ENCODE measurements around the gene RPS28. TPM values are rescaled to one million over a fixed set of nuclear protein-coding genes. Genes with fewer than 3 reads are reported as not detected.
"Not testable (repeated sequence)": the region's sequence is repeated elsewhere in the genome, so short reads cannot be mapped to it uniquely, and the experiment has no call there.

Gene RPS28
- total RNA-seq, 2 experiments from 2014 or later, result 1,636 to 2,253 TPM

DNA sequence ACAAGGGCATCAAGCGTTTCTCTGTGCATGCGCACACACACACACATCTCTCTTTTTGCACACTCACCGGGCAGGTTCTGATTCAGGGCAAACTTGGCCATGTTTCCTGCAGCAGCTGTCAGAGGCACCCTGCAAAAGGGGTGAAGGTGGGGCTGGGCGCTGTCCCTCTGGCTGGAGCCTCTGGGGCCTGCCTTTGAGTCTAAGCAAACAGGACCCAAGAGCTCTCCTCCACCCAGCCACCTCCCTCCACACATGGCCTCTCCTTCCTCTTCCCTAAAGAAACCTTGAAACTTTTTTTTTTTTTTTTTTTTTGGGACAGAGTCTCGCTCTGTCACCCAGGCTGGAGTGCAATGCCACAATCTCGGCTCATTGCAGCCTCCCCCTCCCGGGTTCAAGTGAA is 16.4 kb downstream of the RPS28 start:
- intact Hi-C loops (cut with micrococcal nuclease; ENCODE audit: unreplicated experiment), result no loop called here
- ChIA-PET CTCF (ENCODE audit: unreplicated experiment) (no interaction called here), POLR2A (no interaction called here)
- TF ChIP-seq, protein P1, sequence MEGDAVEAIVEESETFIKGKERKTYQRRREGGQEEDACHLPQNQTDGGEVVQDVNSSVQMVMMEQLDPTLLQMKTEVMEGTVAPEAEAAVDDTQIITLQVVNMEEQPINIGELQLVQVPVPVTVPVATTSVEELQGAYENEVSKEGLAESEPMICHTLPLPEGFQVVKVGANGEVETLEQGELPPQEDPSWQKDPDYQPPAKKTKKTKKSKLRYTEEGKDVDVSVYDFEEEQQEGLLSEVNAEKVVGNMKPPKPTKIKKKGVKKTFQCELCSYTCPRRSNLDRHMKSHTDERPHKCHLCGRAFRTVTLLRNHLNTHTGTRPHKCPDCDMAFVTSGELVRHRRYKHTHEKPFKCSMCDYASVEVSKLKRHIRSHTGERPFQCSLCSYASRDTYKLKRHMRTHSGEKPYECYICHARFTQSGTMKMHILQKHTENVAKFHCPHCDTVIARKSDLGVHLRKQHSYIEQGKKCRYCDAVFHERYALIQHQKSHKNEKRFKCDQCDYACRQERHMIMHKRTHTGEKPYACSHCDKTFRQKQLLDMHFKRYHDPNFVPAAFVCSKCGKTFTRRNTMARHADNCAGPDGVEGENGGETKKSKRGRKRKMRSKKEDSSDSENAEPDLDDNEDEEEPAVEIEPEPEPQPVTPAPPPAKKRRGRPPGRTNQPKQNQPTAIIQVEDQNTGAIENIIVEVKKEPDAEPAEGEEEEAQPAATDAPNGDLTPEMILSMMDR (conservative IDR thresholded peaks at IDR 0.05; ENCODE audit: low read length), result no peak
- no peak for TF ChIP-seq EZH2phosphoT487 (IDR thresholded peaks at IDR 0.05; ENCODE audit: borderline replicate concordance, low read depth, low read length)
- H3K36me3 ChIP-seq (ENCODE audit: insufficient read depth, low read length), result no peaks in the 10 kb centered on the region
- no peak overlapping the region for H3K27ac ChIP-seq (ENCODE audit: low read depth, low read length, poor library complexity, severe bottlenecking)
- BruUV-seq (replicated peaks), result no TSS peak
- H3K4me1 ChIP-seq (ENCODE audit: insufficient read depth, low read length, poor library complexity, severe bottlenecking), result peaks cover 3% of the 10 kb centered on the region
- no peak overlapping the region for H3K4me2 ChIP-seq (ENCODE audit: low read length)
- H4K20me1 ChIP-seq (ENCODE audit: insufficient read depth, low read length), result no peaks in the 10 kb centered on the region
- H3K9me3 ChIP-seq (ENCODE audit: low read length), result no peaks in the 10 kb centered on the region
- no peak for DNase-seq (ENCODE audit: low spot score)
- no peak overlapping the region for H2AFZ ChIP-seq (ENCODE audit: low read length)
- H3K79me2 ChIP-seq (ENCODE audit: insufficient read depth, low read depth, low read length), result no peaks in the 10 kb centered on the region
- H3K9me2 ChIP-seq (ENCODE audit: insufficient read depth, low read length), result no peaks in the 10 kb centered on the region
- H3K4me3 ChIP-seq (ENCODE audit: low read depth, low read length, poor library complexity, severe bottlenecking), result no peak overlapping the region

DNA sequence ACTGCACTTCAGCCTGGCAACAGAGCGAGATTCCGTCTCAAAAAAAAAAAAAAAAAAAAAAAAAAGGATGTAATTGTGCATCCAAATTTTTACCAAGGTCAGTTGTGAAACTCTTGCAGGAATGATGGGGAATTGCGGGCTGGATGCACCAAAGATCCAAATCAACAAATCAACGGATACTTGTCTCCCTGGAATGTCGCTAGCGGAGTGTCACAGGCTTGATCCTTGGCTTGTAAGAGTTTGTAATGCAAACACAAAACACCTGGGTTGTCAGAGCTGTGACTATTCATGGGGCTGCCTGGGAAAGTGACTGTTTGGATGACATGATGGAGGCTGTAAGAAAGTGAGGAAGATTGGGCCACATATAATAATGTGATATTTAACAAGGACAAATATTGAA is 17.5 kb downstream of the RPS28 start:
- no peaks in the 10 kb centered on the region for H3K9me2 ChIP-seq (ENCODE audit: insufficient read depth, low read length)
- no peak for DNase-seq (ENCODE audit: low spot score)
- no peaks in the 10 kb centered on the region for H4K20me1 ChIP-seq (ENCODE audit: insufficient read depth, low read length)
- peaks cover 5% of the 10 kb centered on the region for H3K4me1 ChIP-seq (ENCODE audit: insufficient read depth, low read length, poor library complexity, severe bottlenecking)
- intact Hi-C loops (cut with micrococcal nuclease; ENCODE audit: unreplicated experiment), result no loop called here
- H2AFZ ChIP-seq (ENCODE audit: low read length), result no peak overlapping the region
- H3K4me2 ChIP-seq (ENCODE audit: low read length), result no peak overlapping the region
- H3K9me3 ChIP-seq (ENCODE audit: low read length), result no peaks in the 10 kb centered on the region
- CTCF ChIA-PET (ENCODE audit: unreplicated experiment), result no interaction called here
- H3K27ac ChIP-seq (ENCODE audit: low read depth, low read length, poor library complexity, severe bottlenecking), result no peak overlapping the region
- no peak for TF ChIP-seq EZH2phosphoT487 (IDR thresholded peaks at IDR 0.05; ENCODE audit: borderline replicate concordance, low read depth, low read length)
- TF ChIP-seq, protein P1 (conservative IDR thresholded peaks at IDR 0.05; ENCODE audit: low read length), result no peak
- no TSS peak for BruUV-seq (replicated peaks)
- no peaks in the 10 kb centered on the region for H3K36me3 ChIP-seq (ENCODE audit: insufficient read depth, low read length)
- no peaks in the 10 kb centered on the region for H3K79me2 ChIP-seq (ENCODE audit: insufficient read depth, low read depth, low read length)
- POLR2A ChIA-PET, result no interaction called here
- H3K4me3 ChIP-seq (ENCODE audit: low read depth, low read length, poor library complexity, severe bottlenecking), result no peak overlapping the region

DNA sequence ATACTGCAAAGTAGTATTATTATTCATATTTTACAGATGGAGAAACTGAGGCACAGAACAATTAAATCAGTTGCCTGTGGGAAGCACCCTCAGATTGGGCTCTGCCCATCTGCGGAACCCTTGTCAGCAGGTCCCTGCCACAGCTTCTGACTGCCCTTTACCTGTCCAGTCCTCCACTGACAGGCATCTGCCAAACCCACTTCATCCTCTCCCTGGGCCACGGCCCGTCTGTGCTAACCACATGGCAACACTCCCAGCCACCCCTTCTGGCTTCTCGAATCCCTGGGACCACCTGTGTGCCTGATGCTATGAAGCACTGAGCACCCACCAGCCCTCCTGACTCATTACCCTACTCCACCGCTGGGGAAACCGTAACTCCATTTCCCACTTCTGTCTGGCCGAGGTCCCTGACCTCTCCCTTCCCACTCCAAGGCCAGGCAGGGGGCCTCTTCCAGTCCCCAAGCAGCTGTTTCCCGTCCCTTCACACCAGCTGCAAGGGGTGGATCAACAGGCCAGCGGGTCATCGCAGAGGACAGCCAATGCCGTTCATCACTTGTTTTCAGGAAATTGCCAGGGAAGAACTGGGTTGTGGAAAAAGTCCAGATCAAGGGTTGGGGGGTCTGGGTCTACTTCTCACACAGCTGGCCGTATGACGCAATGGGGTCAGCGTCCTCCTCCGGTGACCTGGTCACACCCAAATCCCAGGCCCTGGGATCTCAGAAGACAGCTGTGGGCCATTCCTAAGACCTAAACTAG is 19.2 kb downstream of the RPS28 start:
- DNase-seq (ENCODE audit: low spot score), result no peak
- Histone ChIP-seq H2AFZ (ENCODE audit: low read length) (no peak overlapping the region), H3K4me2 (ENCODE audit: low read length) (no peak overlapping the region), H3K36me3 (ENCODE audit: insufficient read depth, low read length) (no peaks in the 10 kb centered on the region), H4K20me1 (ENCODE audit: insufficient read depth, low read length) (no peaks in the 10 kb centered on the region), H3K79me2 (ENCODE audit: insufficient read depth, low read depth, low read length) (no peaks in the 10 kb centered on the region), H3K9me3 (ENCODE audit: low read length) (no peaks in the 10 kb centered on the region), H3K4me3 (ENCODE audit: low read depth, low read length, poor library complexity, severe bottlenecking) (no peak overlapping the region), H3K9me2 (ENCODE audit: insufficient read depth, low read length) (no peaks in the 10 kb centered on the region), H3K27ac (ENCODE audit: low read depth, low read length, poor library complexity, severe bottlenecking) (no peak overlapping the region), H3K4me1 (ENCODE audit: insufficient read depth, low read length, poor library complexity, severe bottlenecking) (peaks cover 5% of the 10 kb centered on the region)
- TF ChIP-seq, protein P1 (conservative IDR thresholded peaks at IDR 0.05; ENCODE audit: low read length), result no peak
- TF ChIP-seq EZH2phosphoT487 (IDR thresholded peaks at IDR 0.05; ENCODE audit: borderline replicate concordance, low read depth, low read length), result no peak
- ChIA-PET CTCF (ENCODE audit: unreplicated experiment) (no interaction called here), POLR2A (no interaction called here)
- intact Hi-C loops (cut with micrococcal nuclease; ENCODE audit: unreplicated experiment), result no loop called here
- no TSS peak for BruUV-seq (replicated peaks)

DNA sequence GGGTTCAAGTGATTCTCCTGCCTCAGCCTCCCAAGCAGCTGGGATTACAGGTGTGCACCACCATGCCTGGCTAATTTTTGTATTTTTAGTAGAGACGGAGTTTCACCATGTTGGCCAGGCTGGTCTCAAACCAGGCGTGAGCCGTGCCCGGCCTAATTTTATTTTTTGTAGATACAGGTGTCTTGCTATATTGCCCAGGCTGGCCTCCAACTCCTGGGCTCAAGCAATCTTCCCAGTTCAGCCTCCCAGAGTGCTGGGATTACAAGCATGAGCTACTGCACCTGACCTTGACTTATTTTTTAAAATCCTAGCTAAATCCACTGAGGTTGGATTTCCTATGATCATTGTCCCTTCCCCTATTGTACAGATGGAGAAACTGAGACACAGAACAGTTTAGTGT is 20.2 kb downstream of the RPS28 start:
- POLR2A ChIA-PET, result interaction anchor here (1.1 kb wide), 1 partner anchor 49 kb away, joined by 5 read pairs; the partner anchor contains the start of gene RAB11B
- H3K36me3 ChIP-seq (ENCODE audit: insufficient read depth, low read length); H3K4me1 ChIP-seq (ENCODE audit: insufficient read depth, low read length, poor library complexity, severe bottlenecking); DNase-seq (ENCODE audit: low spot score); H3K4me3 ChIP-seq (ENCODE audit: low read depth, low read length, poor library complexity, severe bottlenecking); H3K4me2 ChIP-seq (ENCODE audit: low read length); H4K20me1 ChIP-seq (ENCODE audit: insufficient read depth, low read length); H3K79me2 ChIP-seq (ENCODE audit: insufficient read depth, low read depth, low read length); H3K27ac ChIP-seq (ENCODE audit: low read depth, low read length, poor library complexity, severe bottlenecking); H3K9me2 ChIP-seq (ENCODE audit: insufficient read depth, low read length); H2AFZ ChIP-seq (ENCODE audit: low read length); intact Hi-C loops (cut with micrococcal nuclease; ENCODE audit: unreplicated experiment); H3K9me3 ChIP-seq (ENCODE audit: low read length); BruUV-seq (replicated peaks); CTCF ChIA-PET (ENCODE audit: unreplicated experiment): not testable (repeated sequence)
